ENCODE data around the gene C1GALT1. TPM values are rescaled to one million over a fixed set of nuclear protein-coding genes. Genes with fewer than 3 reads are reported as not detected.

C1GALT1 gene
- total RNA-seq, 1 experiment from 2014 or later: 106 TPM

- CTCF ChIA-PET: no interaction called here
- peaks cover 34% of the 10 kb centered on the region for H3K4me1 Mint-ChIP-seq
- TF ChIP-seq ZNF232 (CRISPR knock-in tag; IDR thresholded peaks at IDR 0.05) (no peak), IRF2 (CRISPR knock-in tag; IDR thresholded peaks at IDR 0.05; ENCODE audit: borderline replicate concordance, low read depth) (no peak)
- TF ChIP-seq, protein P1, sequence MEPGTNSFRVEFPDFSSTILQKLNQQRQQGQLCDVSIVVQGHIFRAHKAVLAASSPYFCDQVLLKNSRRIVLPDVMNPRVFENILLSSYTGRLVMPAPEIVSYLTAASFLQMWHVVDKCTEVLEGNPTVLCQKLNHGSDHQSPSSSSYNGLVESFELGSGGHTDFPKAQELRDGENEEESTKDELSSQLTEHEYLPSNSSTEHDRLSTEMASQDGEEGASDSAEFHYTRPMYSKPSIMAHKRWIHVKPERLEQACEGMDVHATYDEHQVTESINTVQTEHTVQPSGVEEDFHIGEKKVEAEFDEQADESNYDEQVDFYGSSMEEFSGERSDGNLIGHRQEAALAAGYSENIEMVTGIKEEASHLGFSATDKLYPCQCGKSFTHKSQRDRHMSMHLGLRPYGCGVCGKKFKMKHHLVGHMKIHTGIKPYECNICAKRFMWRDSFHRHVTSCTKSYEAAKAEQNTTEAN (CRISPR knock-in tag; IDR thresholded peaks at IDR 0.05): no peak
- TF ChIP-seq, protein P2, sequence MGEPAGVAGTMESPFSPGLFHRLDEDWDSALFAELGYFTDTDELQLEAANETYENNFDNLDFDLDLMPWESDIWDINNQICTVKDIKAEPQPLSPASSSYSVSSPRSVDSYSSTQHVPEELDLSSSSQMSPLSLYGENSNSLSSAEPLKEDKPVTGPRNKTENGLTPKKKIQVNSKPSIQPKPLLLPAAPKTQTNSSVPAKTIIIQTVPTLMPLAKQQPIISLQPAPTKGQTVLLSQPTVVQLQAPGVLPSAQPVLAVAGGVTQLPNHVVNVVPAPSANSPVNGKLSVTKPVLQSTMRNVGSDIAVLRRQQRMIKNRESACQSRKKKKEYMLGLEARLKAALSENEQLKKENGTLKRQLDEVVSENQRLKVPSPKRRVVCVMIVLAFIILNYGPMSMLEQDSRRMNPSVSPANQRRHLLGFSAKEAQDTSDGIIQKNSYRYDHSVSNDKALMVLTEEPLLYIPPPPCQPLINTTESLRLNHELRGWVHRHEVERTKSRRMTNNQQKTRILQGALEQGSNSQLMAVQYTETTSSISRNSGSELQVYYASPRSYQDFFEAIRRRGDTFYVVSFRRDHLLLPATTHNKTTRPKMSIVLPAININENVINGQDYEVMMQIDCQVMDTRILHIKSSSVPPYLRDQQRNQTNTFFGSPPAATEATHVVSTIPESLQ (CRISPR knock-in tag; IDR thresholded peaks at IDR 0.05): no peak
- H3K27me3 Mint-ChIP-seq (ENCODE audit: low read depth): no peaks in the 10 kb centered on the region
- POLR2A ChIA-PET: interaction anchor here (1.3 kb wide), 1 partner anchor 82 kb away, joined by 3 read pairs; no protein-coding TSS in a partner anchor
- ATAC-seq (no peak), DNase-seq (ENCODE audit: low spot score) (no peak)
- H3K27ac Mint-ChIP-seq: no peak overlapping the region
- H3K9me3 Mint-ChIP-seq: peaks cover 21% of the 10 kb centered on the region
- H3K36me3 Mint-ChIP-seq: peaks cover 15% of the 10 kb centered on the region
- H3K4me3 Mint-ChIP-seq: no peak overlapping the region
Measured at GRCh38 chr7:7263297-7264230, 81.2 kb downstream of the C1GALT1 start.

DNA sequence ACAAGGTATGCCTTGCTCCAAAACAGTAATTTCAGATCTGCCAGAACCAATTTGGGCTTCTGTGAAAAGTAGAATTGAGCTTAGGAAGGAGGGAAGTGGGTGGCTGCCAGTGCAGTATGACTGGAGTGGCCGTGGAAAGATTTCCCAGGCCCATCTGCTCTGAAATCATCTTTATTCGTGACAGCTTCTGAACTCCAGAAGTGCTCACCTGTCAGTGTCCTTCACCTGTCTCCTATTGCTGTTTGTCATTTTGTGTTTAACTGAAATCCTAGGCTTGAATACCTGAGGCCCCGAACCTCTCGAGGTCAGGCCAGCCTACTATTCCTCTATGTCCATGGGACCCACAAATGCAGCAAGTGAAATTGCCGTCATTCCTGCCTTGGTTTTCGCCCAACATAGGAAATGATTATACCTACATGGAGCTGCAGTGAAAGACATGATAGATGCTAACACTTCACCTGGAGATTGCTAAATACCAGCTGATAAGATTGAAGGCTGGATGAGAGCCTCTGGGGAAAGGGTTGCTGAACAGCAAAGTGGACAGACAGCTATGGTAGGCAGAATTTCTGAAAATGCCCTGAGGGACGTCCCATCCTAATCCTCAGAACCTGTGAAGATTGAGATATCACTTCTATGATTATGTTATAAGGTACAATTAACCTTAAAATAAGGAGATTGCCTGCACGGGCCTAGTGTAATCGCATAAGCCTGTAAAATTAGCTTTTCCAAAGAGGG lies 82.1 kb downstream of the C1GALT1 start:
- no peak for DNase-seq (ENCODE audit: low spot score)
- Mint-ChIP-seq H3K36me3 (peaks cover 11% of the 10 kb centered on the region), H3K9me3 (peaks cover 21% of the 10 kb centered on the region), H3K27me3 (ENCODE audit: low read depth) (no peaks in the 10 kb centered on the region), H3K4me1 (peaks cover 28% of the 10 kb centered on the region), H3K4me3 (no peak overlapping the region), H3K27ac (no peak overlapping the region)
- TF ChIP-seq, protein P3, sequence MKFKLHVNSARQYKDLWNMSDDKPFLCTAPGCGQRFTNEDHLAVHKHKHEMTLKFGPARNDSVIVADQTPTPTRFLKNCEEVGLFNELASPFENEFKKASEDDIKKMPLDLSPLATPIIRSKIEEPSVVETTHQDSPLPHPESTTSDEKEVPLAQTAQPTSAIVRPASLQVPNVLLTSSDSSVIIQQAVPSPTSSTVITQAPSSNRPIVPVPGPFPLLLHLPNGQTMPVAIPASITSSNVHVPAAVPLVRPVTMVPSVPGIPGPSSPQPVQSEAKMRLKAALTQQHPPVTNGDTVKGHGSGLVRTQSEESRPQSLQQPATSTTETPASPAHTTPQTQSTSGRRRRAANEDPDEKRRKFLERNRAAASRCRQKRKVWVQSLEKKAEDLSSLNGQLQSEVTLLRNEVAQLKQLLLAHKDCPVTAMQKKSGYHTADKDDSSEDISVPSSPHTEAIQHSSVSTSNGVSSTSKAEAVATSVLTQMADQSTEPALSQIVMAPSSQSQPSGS (CRISPR knock-in tag; IDR thresholded peaks at IDR 0.05; ENCODE audit: borderline replicate concordance, low read depth): no peak
- TF ChIP-seq GRHL2 (CRISPR knock-in tag; IDR thresholded peaks at IDR 0.05; ENCODE audit: insufficient replicate concordance, severe bottlenecking) (no peak), CTCF (IDR thresholded peaks at IDR 0.05) (no peak), ZMAT4 (CRISPR knock-in tag; IDR thresholded peaks at IDR 0.05) (no peak), ETV6 (CRISPR knock-in tag; IDR thresholded peaks at IDR 0.05) (no peak), NFATC4 (CRISPR knock-in tag; IDR thresholded peaks at IDR 0.05) (no peak), SP1 (CRISPR knock-in tag; conservative IDR thresholded peaks at IDR 0.05) (no peak), JUN (CRISPR knock-in tag; IDR thresholded peaks at IDR 0.05) (no peak), ESRRA (CRISPR knock-in tag; IDR thresholded peaks at IDR 0.05; ENCODE audit: borderline replicate concordance) (no peak), ZNF138 (CRISPR knock-in tag; conservative IDR thresholded peaks at IDR 0.05) (no peak), ZNF263 (CRISPR knock-in tag; IDR thresholded peaks at IDR 0.05; ENCODE audit: low read depth) (no peak), NFYB (CRISPR knock-in tag; conservative IDR thresholded peaks at IDR 0.05; ENCODE audit: low read depth) (no peak), HMGA2 (CRISPR knock-in tag; IDR thresholded peaks at IDR 0.05) (no peak), ZBTB21 (CRISPR knock-in tag; IDR thresholded peaks at IDR 0.05; ENCODE audit: borderline replicate concordance) (no peak), HMGXB4 (CRISPR knock-in tag; IDR thresholded peaks at IDR 0.05) (no peak), IRF2 (CRISPR knock-in tag; IDR thresholded peaks at IDR 0.05; ENCODE audit: borderline replicate concordance, low read depth) (no peak)
- TF ChIP-seq, protein P4, sequence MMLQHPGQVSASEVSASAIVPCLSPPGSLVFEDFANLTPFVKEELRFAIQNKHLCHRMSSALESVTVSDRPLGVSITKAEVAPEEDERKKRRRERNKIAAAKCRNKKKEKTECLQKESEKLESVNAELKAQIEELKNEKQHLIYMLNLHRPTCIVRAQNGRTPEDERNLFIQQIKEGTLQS (CRISPR knock-in tag; conservative IDR thresholded peaks at IDR 0.05): no peak
- ChIA-PET CTCF (interaction anchor here (1.3 kb wide), 1 partner anchor 89 kb away, joined by 3 read pairs; no protein-coding TSS in a partner anchor), POLR2A (interaction anchor here (0.6 kb wide), 1 partner anchor 54 kb away, joined by 3 read pairs; no protein-coding TSS in a partner anchor)
- ATAC-seq: no peak

Data from WTC11 (cell line).